Mesenteric fat pad (tissue), 1 donor: ENCODE measurements around the gene UGT1A6. TPM values are rescaled to one million over a fixed set of nuclear protein-coding genes. Genes with fewer than 3 reads are reported as not detected.
"Not testable (repeated sequence)": the region's sequence is repeated elsewhere in the genome, so short reads cannot be mapped to it uniquely, and the experiment has no call there.

Source experiments
- DNase-seq: peaks from one replicate; pipeline ENCODE4 v3.0.0-alpha.2; 2020; ENCODE audit warnings: low spot score
- long read RNA-seq: library from polyadenylated mRNA; unstranded; transcript quantifications from one replicate; pipeline ENCODE4 v2.0.0, GENCODE V29; 2020
- total RNA-seq: library from RNA; stranded (reverse); fragmentation: NEBNext Ultra II Directional; extraction: Animal tissue kit (Norgen Biotek cat#: 25700); gene quantifications from one replicate; pipeline ENCODE4 v1.2.1, GENCODE V29; 2021
- donor health status: DM: yes; HTN: yes; CAD: no.

The UGT1A6 gene
- not detected for total RNA-seq
- long read RNA-seq: 0 reads

DNA sequence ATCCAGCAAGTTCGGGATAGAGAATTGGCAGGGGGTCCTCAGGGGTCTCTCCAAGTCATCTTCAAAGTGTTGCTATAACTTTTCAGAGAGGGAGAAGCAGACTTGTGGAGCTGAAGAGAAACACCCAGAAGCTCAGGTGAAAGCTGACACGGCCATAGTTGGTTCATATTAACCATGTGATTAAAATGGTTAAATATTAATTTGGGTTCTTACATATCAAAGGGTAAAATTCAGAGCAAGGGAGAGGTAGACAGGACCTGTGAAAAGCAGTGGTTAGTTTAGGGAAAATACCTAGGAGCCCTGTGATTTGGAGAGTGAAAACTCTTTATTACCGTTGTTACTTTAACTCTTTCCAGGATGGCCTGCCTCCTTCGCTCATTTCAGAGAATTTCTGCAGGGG, at the start of gene UGT1A6:
Gene UGT1A6 (plus strand): TSS at position 243 of the 400 bp plus-strand sequence. CDS start 115 bp downstream, at position 358.
- no peak for DNase-seq

DNA sequence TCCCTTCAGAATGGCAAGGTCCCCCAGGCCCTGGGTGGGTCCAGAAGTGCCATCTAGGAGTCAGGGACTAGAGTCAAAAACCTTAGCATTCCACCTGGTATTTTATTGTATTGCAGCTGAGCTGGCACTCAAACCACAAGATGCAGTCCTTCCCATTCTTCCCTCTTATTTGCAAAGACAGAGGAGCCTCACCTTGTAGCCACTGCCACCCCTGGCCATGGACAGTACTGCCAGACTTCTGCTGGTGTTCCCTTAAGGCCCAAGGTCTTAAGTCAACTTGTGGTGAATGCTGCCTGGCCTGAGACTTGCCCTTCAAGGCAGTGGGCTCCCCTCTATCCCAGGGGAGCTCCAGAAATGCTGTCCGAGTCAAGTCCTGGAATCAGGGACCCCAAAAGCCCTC, 49.6 kb upstream of the UGT1A6 start:
- DNase-seq: no peak

DNA sequence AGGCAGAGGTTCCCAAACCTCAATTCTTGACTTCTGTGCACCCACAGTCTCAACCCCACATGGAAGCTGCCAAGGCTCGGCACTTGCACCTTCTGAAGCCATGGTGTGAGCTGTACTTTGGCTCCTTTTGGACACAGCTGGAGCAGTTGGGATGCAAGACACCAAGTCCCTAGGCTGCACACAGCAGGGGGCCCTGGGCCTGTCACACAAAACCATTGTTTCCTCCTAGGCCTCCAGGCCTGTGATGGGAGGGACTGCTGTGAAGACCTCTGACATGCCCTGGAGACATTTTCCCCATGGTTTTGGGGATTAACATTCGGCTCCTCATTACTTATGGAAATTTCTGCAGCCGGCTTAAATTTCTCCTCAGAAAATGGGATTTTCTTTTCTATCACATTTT, 46.7 kb upstream of the UGT1A6 start:
- not testable (repeated sequence) for DNase-seq

DNA sequence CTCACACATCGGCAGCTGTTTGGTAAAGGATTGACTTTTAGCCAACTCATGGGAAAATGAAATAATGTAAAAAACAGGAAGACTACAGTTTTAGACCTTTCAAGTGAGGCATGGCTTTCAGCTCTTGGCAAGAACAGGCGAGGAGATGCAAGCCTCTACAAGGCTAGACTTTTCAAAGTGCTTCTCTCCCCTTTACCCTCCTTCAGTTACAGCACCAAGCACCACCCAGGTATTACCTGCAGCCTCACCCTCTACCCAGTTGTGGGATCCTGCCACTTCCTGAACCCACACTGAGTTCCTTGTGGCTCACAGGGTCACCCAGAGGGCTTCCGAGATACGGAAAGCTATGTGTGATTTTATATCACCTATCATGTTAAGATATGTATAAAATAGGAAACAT, 41.7 kb upstream of the UGT1A6 start:
- no peak for DNase-seq

DNA sequence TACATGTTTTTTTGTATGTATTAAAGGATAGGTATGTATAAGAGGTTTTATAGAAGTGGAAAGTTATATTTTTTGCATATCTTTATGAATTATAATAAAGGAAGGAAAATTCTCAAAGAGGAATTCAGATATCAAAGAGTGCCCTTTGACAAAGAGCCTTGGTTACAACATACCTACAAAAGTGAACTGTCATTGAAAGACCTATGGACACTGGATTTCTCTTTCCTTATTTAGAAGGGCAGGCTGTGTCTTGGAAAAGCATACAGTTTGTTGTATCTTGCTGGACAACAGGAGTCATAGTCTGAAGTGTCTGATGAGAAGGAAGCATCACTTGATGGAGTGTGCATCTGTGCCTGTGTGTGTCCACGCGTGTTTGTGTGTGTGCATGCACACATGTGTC, 41.3 kb upstream of the UGT1A6 start:
- DNase-seq: no peak

DNA sequence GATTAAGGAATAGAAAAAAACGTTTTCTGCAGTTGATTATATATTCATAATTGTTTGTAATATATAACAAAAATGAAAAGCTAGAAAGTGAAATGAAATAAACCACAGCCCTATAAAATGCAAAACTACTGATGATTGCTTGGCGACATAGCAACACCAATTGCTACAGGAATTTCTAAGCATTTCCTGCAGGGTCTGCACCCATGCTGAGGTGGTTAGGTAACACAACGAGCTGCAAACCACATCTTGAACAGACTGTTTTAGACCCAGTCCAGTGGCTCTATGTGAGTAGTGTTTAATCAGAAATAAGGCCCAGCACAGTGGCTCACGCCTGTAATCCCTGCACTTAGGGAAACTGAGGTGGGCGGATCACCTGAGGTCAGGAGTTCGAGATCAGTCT, 38.2 kb upstream of the UGT1A6 start:
- DNase-seq: no peak

DNA sequence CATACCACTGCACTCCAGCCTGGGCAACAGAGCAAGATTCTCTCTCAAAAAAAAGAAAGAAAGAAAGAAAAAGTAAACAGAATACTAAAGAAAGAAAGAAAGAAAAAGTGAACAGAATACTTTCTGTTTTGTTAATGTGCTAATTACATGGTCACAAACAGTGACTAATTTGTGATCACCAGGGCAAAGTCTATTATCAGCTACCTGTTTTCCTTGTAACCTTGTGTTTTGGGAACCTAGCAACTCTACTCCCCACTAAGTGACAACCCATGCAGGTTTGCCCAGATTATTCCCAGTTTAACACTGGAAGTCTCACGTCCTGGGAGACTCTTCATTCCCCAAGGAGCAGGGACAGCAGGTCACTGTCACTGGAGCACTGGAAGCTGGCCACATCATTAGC, 37.6 kb upstream of the UGT1A6 start:
- no peak for DNase-seq

DNA sequence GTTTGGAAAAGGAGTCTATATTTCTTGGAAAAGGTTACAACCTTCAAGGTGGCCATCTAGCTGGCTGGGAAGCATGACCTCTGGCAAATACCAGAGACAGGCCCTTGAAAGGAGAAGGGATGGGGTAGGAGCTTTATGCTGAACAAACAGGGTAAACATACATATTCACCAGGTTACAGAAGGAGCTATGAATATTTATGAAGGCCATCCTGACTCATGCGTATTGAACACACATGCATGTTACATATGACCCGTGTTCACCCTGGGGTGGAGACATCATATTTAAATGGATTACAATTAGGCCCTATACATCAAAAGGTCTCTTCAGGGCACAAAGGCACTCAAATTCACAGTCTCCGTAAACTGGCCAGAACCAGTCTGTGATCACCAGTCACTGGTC, 36.7 kb upstream of the UGT1A6 start:
- not testable (repeated sequence) for DNase-seq

DNA sequence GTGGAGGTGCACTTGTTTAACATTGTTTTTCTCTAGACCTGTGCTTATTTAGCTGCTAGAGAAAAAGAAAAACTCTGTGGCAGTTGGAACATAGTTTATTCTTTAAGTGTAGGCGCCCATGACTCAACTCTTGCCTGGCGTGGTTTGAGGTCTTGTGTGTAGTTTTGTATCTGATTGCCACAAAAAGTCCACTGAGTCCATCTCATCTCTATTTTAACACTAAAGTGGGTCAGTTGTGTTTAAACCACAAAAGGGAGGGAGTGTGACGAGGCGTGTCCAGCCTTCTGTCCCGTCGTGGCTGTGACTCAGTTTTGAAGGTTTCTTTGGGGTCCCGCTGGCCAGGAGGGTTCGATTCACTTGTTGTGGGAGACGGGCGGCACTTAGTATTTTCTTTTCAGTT, 36.2 kb upstream of the UGT1A6 start:
- no peak for DNase-seq

DNA sequence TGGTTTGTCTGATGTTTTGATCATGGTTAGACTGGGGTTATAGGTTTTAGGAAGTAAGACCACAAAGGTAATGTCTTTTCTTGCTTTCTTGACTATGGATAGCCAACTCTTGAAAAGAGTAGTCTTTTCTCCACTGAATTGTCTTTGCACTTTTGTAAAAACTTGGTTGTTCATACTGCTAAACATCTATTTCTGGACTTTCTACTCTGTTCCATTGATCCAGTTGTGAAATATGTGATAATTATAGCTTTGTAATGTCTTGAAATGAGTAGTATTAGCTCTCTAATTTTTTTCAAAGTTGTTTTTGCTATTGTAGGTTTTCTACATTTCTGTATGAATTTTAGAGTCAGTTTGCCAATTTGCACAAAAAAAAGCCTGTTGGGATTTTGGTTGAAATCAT, 34.1 kb upstream of the UGT1A6 start:
- DNase-seq: no peak

DNA sequence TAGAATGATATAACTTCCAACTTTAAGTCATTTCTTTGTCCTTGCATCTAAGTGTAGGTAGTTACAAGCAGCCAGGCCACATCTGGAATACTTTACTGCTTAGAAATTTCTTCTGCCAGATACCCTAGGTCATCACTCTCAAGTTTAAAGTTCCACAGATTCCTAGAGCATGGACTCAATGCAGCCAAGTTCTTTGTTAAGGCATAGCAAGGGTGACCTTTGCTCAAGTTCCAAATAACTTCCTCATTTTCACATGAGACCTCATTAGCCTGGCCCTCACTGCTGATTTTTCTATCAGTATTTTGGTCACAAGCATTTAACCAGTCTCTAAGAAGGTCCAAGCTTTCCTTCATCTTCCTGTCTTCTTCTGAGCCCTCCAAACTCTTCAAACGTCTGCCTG, 28.8 kb upstream of the UGT1A6 start:
- no peak for DNase-seq

DNA sequence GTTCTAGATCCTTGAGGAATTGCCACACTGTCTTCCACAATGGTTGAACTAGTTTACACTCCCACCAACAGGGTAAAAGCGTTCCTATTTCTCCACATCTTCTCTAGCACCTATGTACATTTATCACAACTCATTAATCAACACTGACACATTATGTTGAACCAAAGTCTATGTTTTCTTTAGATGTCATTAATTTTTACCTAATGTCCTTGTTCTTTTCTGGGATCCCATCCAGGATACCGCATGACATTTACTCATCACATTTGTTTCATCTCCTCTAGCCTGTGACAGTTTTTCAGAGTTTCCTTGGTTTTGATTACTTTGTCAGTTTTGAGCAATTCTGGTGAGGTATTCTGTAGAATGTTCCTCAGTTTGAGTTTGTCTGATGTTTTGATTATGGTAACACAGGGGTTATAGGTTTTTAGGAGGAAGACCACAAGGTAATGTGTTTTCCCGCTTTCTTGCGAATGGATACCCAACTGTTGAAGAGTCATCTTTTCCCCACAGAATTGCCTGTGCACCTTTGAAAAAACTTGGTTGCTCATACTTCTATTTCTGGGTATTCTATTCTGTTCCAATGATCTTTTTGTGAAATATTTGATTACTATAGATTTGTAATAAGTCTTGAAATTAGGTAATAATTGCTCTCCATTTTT, 24.0 kb upstream of the UGT1A6 start:
- no peak for DNase-seq

DNA sequence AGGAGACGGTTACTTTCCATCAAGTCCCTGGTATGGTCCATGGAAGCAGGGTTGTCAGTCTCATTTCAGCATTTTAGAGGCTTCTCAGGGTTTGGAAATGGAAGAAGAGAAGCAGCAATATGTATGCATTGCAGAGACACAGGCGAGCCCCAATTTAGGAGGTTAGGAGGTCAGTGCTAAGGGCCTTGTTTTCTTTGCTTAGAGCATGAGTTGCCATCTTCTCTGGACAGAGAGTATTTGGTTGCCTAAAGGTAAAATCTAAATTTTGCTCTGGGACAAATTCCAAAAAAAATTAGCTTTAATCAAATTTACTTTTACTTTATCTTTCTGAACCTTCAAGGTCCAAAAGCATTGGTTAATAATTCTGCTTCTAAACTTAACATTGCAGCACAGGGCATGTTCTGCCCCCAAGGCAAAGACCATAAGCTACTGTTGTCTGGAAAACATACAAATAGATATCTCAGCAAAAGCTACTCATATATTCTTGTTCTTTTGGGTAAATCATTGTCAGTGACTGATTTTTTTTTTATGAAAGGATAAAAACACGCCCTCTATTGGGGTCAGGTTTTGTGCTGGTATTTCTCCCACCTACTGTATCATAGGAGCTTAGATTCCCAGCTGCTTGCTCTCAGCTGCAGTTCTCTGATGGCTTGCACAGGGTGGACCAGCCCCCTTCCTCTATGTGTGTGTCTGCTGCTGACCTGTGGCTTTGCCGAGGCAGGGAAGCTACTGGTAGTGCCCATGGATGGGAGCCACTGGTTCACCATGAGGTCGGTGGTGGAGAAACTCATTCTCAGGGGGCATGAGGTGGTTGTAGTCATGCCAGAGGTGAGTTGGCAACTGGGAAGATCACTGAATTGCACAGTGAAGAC, 21.2 kb upstream of the UGT1A6 start, which contains the start of gene UGT1A9:
Gene UGT1A9 (plus strand): TSS at position 609 of the 872 bp plus-strand sequence. CDS start 37 bp downstream, at position 646.
- DNase-seq: no peak

DNA sequence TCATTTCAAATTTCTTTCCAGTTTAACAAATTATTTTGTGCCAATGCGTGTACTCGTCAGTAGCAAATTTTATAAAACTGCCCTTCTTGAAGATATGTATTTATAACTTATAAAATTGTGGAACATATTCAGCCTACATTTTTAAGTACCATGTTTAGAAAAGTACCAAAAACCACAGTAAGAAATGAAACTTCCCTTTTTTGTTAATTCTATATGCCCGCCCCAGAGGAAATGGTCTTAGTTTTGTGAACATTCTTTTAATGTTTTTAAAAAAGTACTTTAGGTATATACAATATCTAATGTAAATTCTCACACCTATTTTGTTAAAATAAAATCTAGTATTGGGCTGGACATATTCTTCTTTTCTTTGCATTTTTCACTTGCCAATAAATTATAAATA, 19.8 kb upstream of the UGT1A6 start:
- DNase-seq: no peak

DNA sequence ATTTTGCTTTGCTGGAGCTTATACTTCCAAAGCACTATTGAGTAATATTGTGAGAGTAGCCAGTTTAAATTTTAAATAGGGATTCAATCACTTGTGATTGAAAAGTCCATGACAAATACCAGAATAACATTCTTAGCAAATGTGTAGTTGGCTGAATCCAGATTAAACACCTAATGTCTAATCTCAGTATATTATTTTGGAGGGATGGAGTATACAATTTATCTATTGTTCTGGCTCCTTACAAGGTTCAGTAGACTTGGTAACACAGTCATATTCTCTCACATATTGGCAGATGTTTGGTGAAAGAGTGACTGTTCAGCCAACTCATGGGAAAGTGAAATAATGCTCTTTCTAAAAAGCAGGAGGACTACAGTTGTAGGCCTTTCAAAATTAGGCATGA, 18.8 kb upstream of the UGT1A6 start:
- no peak for DNase-seq

DNA sequence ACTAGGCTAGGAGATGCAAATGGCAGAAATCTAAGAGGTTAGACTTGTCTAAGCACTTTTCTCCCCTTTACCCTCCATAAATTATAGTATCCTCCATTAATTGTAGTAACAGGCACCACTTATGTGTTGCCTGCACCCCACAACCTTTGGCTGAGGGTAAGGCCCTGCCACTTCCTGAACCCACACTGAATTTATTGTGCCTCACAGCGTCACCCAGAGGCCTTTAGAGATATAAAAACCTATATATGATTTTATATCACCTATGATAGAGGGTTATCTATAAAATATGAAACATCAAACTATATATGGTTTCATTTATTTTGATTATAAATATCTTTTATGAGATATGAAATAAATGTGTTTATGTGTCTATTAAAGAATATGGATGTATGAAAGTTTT, 18.4 kb upstream of the UGT1A6 start:
- no peak for DNase-seq

DNA sequence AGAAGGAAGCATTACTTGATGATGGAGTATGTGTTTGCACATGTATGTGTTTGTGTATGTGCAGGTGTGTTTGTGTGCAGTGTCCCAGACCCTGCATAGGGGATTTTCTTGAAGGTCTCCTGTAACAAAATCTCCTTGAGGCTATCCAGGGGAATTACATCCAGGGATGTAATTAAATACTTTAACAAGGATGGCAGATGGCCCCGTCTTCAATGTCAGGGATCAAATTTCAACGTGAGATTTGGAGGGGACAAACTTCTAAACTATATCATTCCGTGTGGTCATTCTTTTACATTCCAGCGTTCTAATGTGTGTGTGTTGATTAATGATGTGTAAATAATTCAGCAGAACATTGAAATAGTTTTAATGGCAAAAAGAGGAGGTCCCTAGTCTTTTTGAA, 17.7 kb upstream of the UGT1A6 start:
- no peak for DNase-seq

DNA sequence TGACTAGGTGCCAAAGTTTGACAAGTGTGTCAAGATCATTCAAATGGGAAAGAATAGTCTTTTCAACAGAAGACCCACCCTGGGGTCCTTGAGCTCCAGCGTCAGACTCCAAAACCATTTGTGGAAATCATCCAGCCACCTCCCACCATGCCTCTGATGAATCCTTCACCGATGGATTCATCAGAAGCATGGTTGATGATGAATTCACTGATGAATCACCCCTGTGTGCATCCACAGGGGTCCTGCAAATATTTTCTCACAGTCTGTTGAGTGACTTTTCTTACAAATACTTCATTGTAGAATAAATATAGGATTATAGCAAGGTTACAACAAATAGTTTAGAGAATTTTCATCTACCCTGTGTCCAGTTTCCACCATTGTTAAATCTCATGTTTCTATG, 16.6 kb upstream of the UGT1A6 start:
- no peak for DNase-seq

DNA sequence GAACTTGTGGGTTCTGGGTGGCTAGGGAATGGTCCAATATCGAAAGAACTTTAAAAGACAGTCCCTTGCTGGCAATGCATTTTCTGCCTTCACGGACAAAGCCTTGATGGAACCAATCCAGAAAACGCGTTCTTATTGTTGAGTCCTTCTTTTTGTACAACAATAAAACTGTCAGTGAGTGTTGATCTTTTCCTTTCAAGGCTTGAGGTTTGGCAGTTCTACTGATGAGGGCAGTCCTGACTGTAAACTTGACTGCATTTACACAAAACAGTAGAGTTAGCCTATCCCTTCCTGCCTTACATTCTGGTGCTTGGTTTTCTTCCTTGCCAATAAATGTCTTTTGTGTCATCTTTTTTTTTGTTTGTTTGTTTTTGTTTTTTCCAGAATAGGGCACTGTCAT, 13.5 kb upstream of the UGT1A6 start:
- no peak for DNase-seq

DNA sequence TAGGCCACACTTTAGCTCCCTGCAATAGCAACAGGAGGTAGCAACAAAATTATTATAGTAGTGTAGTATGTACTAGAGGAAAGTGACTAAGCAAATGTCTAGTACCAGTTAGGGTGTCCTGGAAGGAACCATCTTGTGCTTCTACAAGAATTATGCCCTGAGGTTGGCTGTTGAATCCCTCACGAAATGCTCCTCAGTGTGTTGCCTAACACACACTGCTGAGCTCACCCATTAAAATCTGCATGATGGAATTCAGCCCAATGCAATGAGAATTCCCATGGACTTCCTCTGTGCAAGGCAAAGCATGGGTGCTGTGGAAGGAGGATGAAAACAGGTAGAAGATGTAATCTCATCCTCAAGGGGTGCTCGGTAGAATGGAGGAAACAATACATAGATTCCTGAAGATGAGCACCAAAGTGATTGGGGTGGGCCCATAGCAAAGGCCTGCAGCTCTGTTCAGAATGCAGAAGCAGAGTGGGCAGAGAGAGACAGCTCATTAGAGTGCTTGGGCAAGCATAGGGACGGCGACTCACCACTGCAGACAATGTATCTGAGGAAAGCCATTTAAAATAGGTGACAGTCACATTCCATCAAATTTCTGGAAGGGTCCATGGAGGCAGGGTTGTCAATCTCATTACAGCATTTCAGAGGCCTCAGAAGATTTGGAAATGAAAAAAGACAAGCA, 12.2 kb upstream of the UGT1A6 start:
- DNase-seq: no peak

DNA sequence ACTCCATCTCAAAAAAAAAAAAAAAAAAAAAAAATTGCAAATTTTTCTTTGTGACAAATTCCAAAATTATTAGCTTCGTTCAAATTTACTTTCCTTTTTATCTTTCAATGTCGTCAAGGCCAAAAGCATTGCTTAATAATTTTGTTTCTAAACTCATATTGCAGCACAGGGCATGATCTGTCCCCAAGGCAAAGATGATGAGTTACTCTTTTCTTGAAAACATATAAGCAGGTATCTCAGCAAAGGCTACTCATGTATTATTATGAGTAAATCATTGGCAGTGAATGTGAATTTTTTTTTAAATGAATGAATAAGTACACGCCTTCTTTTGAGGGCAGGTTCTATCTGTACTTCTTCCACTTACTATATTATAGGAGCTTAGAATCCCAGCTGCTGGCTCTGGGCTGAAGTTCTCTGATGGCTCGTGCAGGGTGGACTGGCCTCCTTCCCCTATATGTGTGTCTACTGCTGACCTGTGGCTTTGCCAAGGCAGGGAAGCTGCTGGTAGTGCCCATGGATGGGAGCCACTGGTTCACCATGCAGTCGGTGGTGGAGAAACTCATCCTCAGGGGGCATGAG, 11.1 kb upstream of the UGT1A6 start, which contains the start of gene UGT1A7:
Gene UGT1A7 (plus strand): TSS at position 381 of the 579 bp plus-strand sequence. CDS start 37 bp downstream, at position 418.
- DNase-seq: no peak

DNA sequence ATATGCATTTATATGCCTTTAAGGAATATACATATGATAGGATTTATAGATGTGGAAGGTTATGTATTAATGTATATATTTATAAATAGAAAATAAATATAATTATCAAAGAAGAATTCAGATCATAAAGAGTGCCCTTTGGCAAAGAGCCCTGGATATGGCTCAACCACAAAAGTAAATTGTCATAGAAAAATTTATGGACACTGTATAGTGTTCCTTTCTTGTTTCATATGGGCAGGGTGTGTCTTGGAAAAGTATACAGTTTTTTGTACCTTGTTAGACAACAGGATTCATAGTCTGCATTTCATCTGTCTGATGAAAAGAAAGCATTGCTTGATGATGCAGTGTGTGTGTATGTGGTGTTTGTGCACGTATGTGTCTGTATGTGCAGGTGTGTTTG, 8.1 kb upstream of the UGT1A6 start:
- DNase-seq: no peak
